ENCODE results near the gene EPC2.
"Not testable (repeated sequence)": the region's sequence is repeated elsewhere in the genome, so short reads cannot be mapped to it uniquely, and the experiment has no call there.

EPC2 gene

DNA sequence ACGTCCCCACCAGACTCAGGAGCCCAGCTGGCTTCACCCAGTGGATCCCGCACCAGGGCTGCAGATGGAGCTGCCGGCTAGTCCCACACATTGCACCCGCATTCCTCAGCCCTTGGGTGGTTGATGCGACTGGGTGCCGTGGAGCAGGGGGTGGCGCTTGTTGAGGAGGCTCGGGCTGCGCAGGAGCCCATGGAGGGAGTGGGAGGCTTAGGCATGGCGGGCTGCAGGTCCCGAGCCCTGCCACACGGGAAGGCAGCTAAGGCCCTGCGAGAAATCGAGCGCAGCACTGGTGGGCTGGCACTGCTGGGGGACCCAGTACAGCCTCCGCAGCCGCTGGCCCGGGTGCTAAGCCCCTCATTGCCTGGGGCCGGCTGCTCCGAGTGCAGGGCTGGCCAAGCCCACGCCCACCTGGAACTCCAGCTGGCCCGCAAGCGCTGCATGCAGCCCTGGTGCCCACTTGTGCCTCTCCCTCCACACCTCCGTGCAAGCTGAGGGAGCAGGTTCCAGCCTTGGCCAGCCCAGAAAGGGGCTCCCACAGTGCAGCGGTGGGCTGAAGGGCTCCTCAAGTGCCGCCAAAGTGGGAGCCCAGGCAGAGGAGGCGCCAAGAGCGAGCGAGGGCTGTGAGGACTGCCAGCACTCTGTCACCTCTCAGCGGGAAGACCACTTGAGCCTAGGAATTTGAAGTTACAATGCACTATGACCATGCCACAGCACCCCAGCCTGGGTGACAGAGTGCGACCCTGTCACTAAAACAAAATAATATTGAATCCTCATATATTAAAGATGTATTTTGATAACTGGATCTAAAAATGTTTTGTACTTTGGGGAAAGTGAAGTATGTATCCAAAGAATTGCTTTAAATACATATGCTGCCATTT, 34.0 kb downstream of the EPC2 start:
- DNase-seq = not testable (repeated sequence)

DNA sequence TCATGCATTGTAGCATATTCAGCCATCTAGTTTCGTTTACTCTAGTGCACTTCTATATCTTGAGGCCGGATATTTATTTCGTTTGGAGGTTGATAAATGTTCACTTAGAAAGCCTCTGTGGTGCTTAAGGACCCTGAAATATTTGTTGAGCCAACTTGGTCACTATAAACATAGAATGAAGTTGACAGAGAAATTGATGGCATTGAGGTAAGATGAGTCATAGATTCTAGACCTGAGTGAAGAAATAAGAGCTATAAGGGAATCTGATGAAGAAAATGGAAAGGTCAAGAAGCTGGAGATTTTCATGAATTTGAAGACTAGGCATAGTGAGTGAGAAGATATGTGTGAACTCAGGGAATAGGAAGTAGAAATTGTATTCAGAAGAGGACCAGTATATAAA, 35.9 kb downstream of the EPC2 start:
- no peak for DNase-seq

DNA sequence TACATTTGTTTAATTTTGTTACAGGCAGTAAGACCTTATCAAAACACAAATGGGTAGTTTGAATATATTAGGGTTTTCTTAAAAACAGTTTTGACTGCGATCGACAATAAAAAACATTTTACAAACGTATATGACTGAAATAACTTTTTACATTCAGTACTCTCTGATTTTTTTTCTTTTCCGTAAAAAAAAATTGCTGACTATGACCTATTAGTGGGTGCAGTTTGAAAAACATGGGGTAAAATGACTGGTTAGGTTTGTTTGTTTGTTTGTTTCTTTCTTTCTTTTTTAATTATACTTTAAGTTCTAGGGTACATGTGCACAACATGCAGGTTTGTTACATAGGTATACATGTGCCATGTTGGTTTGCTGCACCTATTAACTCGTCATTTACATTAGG, 36.9 kb downstream of the EPC2 start:
- no peak for DNase-seq

DNA sequence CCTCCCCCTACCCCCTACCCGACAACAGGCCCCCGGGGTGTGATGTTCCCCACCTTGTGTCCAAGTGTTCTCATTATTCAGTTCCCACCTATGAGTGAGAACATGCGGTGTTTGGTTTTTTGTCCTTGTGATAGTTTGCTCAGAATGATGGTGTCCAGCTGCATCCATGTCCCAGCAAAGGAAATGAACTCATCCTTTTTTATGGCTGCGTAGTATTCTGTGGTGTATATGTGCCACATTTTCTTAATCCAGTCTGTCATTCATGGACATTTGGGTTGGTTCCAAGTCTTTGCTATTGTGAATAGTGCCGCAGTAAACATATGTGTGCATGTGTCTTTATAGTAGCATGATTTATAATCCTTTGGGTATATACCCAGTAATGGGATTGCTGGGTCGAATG, 37.3 kb downstream of the EPC2 start:
- not testable (repeated sequence) for DNase-seq

DNA sequence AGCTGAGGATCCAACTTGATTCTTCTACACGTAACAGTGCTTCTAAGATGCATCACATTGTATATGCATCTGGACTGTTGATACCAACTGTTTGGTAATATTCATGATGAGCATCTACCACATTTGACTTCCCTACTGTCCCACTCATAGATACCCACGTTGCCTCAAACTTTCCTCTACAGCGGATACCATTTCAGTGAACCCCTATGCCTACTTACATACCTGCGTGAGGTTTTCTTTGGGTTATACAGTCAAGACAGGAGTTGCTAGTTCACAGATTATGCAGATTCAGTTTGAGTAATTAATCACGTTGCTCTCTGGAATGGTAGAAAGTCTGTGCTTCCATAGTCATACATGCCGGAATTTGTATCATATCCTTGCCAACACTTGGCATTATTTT, 40.0 kb downstream of the EPC2 start:
- DNase-seq = no peak

DNA sequence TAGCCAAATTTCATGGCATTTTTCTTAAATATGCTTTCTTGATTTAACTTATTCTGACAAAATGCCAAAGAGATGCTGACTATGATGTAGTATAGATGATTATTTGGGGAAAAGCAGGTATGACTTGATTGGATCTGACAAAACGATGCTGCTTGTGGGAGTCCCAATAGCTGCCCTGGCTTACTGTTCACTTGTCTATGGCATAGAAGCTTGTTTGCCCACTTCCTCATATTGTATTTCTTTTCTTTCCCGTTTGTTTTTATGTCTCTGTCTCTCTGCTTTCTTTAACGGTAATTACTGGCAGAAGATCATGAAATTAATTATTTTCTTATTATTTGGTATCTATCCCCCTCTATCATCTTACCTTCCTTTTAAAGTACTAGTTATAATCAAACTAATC, 43.0 kb downstream of the EPC2 start:
- no peak for DNase-seq

DNA sequence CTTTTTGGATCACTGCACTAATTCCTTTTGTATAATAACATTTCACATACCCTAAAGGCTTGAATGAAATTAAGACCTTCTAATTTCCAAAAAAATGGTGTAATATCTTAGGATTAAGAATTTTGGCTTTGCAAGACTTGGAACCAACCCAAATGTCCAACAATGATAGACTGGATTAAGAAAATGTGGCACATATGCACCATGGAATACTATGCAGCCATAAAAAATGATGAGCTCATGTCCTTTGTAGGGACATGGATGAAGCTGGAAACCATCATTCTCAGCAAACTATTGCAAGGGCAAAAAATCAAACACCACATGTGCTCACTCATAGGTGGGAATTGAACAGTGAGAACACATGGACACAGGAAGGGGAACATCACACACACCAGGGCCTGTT, 43.5 kb downstream of the EPC2 start:
- not testable (repeated sequence) for DNase-seq

DNA sequence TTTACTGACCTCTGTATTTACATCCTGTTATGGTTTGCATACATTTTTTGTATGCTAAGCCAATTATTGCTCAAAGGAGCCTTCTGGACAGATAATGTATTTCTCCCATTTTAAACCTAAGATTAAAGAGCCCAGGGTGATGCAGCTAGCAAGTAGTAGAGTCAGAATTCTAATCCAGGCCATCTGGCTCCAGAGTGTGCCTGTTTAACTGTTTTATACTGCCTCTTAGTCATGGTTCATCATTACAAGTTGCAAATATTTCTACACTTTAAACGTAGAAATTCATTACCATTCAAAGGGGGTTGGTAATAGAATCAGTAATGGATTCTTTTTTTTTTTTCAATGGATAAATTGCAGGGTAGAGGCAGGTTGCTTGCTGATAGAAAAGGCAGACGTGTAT, 52.4 kb downstream of the EPC2 start:
- DNase-seq = no peak

DNA sequence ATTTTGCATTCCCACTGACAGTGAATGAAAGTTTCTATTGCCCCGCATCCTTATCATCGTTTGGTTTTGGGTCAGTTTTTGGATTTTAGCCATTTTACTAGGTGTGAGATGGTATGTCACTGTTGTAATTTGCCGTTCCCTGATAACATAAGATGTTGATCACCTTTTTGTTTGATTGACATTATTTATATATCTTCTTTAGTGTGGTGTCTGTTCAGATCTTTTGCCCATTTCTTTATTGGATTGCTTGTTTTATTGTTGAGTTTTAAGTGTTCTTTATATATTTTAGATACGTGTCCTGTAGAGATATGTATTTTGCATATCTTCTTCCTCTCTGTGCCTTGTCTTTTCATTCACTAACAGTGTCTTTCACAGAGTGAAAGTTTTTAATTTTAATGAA, 55.3 kb downstream of the EPC2 start:
- DNase-seq = no peak

DNA sequence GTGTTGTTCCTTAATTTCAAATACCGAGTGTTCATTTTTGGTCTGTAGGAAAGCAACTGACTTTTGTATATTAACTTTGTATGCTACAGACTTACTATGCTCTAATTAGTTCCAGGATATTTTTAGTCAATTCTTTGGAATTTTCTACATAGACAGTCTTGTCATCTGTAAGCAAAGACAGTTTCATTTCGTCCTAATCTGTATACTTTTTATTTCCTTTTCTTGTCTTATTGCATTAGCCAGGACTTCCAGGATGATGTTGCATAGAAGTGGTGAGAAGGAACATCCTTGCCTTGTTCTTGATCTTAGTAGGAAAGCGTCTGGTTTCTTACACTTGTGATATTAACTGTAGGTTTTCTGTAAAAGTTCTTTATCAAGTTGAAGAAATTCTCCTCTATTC, 56.5 kb downstream of the EPC2 start:
- DNase-seq = no peak

DNA sequence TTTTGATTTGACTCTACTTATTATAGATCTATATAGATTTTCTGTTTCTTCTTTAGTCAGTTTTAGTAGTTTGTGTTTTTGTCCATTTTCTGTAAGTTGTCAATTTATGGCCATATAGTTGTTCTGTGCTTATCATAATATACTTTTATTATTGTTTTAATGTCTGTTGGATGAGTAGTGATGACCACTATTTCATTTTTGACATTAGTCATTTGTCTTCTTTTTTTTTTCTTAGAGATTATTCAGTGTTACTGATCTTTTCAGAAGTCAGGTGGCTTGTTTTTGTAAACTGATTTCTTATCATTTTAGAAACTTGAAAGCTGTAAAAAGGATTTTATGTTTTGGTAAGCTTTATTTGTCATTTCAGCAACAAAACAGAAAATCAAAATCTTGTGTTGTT, 57.3 kb downstream of the EPC2 start:
- no peak for DNase-seq

DNA sequence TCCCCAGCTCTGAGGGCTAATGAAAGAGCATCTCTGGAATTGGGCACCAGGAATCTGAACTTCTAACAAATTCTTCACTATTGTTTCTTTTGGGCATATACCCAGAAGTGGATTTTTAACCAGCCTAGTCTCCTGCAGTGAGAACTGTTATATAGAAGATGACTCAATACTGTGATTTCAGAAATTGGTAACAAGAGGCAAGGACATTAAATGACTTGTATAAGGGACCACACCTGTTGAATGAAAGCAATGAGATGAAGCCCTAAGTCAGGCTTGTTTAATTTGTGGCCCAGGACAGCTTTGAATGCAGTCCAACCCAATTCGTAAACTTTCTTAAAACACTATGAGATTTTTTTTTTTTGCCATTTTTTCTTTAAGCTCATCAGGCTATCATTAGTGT, 57.9 kb downstream of the EPC2 start:
- no peak for DNase-seq

DNA sequence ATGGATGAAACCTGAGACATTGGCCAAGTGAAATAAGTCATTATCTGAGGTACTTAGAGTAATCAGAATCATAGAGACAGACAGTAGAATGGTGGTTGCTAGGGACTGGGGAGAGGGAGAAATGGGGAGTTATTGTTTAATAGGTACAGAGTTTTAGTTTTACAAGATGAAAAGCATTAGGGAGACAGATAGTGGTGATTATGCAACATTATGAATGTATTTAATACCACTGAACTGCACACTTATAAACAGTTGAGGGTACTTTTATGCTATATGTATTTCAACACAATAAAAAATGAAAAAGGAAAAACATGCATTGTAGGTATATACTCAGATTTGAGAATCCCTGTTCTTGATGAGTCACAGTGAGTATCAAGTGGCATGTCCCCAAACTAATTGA, 59.7 kb downstream of the EPC2 start:
- DNase-seq = no peak

DNA sequence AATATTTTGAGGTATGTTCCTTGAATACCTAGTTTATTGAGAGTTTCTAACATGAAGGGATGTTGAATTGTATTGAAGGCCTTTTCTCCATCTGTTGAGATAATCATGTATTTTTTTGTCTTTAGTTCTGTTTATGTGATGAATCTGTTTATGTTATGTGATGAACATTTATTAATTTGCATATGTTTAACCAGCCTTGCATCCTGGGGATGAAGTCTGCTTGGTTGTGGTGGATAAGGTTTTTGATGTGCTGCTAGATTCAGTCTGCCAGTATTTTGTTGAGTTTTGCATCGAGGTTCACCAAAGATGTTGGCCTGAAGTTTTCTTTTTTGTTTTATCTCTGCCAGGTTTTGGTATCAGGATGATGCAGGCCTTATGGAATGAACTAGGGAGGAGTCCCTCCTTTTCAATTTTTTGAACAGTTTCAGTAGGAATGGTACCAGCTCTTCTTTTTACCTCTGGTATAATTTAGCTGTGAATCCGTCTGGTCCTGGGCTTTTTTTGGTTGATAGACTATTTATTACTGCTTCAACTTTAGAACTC, 71.9 kb downstream of the EPC2 start:
- no peak for DNase-seq

DNA sequence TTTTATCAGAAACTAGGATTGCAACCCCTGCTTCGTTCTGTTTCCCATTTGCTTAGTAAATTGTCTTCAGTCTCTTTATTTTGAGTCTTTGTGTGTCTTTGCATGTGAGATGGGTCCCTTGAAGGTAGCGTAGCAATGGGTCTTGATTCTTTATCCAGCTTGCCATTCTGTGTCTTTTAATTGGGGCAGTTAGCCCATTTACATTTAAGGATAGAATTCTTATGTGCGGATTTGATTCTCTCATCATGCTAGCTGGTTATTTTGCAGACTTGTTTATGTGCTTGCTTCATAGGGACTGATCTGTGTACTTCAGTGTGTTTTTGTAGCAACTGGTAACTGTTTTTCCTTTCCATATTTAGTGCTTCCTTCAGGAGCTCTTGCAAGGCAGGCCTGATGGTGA, 73.5 kb downstream of the EPC2 start:
- no peak for DNase-seq

DNA sequence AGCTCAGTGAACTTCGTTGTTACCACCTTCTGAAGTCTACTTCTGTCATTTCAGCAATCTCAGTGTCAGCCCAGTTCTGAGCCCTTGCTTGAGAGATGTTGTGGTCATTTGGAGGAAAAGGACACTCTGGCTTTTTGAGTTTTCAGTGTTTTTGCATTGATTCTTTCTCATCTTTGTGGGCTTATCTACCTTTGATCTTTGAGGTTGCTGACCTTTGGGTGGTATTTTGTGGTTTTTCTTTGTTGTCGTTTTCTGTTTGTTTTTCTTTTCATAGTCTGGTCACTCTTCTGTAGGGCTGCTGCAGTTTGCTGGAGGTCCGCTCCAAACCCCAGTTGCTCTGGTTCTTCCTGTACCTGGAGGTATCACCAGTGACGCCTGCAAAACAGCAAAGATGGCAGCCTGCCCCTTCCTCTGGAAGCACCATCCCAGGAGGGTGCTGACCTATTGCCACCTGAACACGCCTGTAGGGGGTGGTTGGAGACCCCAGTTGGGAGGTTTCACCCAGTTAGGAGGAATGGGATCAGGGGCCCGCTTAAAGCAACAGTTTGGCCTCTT, 74.7 kb downstream of the EPC2 start:
- DNase-seq = no peak

DNA sequence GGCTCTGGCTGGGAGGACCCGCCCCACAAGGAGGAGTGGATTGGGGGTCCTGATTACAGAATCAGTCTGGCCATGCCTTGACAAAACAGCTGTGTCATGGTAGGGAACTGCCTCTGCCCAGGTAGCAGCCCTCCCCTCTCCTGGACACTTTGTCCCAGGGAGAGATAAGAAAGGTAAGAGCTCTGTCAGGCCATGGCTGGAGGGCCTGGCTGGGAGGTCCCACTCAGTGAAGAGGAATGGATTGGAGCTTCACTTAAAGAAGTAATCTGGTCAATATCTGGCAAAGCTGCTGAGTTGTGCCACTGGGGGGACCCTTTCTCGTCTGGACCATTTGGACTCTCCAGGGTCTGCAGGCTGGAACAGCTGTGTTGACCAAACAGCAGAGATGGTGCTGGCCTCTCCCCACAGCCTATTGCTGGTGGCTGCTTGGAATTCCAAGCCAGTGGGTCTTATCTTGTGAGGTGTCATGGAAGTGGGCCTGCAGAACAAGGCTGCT, 75.4 kb downstream of the EPC2 start:
- no peak for DNase-seq

DNA sequence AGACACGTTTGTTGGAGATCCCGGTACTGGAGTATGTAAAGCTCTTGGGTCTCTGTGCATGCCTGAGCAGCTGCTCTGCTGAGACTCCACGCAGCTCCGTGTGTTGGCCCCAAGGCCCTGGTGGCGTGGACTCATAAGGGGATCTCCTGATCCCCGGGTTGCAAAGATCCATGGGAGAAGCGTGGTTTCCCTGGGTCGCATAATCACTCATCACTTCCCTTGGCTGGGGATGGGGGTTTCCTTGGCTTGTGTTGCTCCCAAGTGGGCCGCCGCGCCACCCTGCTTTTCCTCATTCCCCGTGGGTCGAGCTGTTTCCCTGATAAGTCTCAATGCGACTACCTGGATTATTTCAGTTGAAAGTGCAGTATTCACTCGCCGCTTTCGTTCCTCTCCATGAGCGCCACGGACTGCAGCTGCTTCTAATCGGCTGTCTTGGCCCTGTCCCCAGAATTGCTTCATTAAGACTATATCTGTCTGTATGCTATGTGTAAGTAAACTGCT, 76.0 kb downstream of the EPC2 start:
- no peak for DNase-seq

DNA sequence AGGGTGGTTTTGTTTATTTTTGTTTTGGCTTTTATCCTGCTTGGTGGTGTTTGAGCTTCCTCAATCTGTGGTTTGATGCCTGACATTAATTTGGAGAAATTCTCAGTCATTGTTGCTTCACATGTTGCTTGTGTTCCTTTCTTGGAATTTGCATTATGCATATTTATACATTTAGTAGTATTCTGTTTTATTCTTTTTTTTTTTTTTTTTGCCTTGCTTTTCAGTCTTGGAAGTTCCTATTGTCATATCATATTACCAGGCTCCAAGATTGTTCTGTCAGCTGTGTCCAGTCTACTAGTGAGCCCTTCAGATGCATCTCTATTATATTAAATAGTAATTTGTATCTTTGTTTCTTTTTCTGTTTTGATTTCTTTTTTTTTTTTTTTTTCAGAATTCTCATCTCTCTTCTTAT, 77.0 kb downstream of the EPC2 start:
- no peak for DNase-seq

DNA sequence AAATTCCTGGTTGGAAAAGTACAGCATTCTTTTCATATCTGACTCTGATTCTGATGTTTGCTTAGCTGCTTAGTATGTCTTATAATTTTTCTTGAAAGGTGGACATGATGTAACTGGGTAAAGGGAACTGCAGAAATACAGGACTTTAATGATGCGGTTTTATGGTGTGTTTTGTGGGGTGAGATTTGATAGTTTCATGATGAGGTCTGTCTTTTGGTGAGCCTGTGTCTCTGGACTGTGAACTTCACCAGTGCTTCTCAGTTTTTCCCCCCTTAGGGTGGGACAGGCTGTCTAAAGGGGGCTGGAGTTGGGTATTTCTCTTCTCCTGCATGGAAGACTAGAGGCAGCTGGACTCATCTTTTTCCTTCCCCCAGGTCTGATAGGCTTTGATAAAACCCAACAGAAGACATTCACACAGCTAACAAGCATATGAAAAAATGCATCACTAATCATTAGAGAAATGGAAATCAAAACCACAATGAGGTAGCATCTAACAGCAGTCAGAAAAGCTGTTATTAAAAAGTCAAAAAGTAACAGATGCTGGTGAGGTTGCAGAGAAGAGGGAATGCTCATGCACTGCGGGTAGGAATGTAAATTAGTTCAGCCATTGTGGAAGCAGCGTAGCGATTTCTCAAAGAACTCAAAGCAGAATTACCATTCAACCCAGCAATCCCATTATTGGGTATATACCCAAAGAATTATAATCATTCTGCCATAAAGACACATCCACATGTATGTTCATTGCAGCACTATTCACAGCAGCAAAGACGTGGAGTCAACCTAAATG, 77.6 kb downstream of the EPC2 start:
- no peak for DNase-seq

DNA sequence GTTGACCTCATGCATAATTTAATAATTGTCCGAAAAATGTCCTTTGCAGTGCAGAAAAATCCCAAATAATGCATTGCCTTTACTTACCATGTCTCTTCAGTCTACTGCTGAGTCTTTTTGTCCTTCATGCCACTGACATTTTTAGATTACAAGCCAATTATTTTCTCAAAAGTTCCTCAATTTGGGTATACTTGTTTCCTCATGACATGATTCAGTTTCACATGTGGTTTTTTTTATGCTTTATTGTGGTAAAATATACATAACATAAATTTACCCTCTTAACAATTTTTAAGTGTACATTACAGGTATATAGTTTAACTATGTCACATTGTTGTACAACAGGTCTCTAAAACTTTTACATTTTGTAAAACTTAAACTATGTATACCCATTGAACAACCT, 81.0 kb downstream of the EPC2 start:
- no peak for DNase-seq

DNA sequence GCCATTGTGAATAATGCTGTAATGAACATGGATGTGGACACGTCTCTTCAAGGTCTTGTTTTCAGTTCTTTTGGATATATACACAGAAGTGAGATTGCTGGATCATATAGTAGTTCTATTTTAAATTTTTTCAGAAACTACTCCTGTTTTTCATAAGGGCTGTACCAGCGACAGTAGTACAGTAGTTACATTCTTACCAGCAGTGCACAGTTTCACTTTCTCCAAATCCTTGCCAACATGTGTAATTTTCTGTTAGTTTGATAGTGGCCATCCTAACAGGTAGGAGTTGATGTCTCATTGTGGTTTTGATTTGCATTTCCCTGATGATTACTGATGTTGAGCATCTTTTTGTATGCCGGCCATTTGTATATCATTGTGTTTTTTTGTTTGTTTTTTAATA, 81.7 kb downstream of the EPC2 start:
- DNase-seq = no peak

DNA sequence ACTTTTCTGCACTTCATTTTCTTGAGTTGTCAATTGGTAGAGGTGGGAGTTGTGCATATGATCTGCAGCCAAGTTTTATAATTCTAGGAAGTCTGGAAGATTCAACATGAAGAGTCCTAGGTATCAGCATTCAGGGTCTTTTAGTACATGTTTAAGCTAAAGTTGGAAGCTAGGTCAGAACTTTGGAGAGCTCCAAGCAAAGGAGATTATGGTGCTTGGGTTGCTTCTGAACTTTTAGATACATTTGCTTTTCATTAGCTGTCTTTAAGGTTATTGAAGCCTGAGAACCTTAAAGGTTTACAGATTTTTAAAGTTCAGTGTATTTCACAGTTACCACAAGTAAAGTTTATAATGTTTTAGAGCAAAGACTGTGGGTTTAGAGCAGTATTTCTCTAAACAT, 85.5 kb downstream of the EPC2 start:
- no peak for DNase-seq
